ENCODE results near the gene MPHOSPH10.
"Not testable (repeated sequence)": the region's sequence is repeated elsewhere in the genome, so short reads cannot be mapped to it uniquely, and the experiment has no call there.

DNA sequence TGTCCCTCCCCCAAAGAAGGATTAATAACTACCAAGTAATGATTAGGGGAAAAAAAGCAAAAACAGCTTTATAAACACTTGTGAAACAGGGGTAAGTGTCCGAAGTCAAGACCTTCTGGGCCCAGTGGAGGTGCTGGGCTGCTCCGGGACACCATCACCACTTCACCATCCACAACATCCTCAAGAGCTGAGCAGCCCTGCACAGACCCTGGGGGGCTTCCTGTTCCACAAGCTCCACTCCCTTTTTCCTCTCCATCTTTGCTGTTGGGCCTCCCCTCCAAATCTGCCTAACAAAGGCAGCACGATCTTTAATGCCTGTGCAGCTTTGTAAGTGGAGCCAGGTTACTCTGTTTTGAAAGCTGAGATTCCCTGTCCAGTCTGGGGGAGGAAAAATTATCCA is 47.1 kb upstream of the MPHOSPH10 start:
- TF ChIP-seq, protein P1, sequence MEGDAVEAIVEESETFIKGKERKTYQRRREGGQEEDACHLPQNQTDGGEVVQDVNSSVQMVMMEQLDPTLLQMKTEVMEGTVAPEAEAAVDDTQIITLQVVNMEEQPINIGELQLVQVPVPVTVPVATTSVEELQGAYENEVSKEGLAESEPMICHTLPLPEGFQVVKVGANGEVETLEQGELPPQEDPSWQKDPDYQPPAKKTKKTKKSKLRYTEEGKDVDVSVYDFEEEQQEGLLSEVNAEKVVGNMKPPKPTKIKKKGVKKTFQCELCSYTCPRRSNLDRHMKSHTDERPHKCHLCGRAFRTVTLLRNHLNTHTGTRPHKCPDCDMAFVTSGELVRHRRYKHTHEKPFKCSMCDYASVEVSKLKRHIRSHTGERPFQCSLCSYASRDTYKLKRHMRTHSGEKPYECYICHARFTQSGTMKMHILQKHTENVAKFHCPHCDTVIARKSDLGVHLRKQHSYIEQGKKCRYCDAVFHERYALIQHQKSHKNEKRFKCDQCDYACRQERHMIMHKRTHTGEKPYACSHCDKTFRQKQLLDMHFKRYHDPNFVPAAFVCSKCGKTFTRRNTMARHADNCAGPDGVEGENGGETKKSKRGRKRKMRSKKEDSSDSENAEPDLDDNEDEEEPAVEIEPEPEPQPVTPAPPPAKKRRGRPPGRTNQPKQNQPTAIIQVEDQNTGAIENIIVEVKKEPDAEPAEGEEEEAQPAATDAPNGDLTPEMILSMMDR (conservative IDR thresholded peaks at IDR 0.05 in 1 of 2, IDR thresholded peaks at IDR 0.05 in 1 of 2; ENCODE audit: extremely low read depth in 1 of 2, insufficient read depth in 1 of 2, low read depth in 1 of 2, low read length in 2 of 2) = not testable (repeated sequence)
- not testable (repeated sequence) for TF ChIP-seq EZH2 (IDR thresholded peaks at IDR 0.05; ENCODE audit: borderline replicate concordance, low read length)
